Heart right ventricle (tissue), 16 donors: ENCODE measurements around the gene DNAH14. TPM values are rescaled to one million over a fixed set of nuclear protein-coding genes. Genes with fewer than 3 reads are reported as not detected.

Source experiments
- ATAC-seq, 8 donors: fragments of 200-7000 bp; cut with Tn5 transposase; one replicate each; pipeline ENCODE4 v1.9.1; 2020; ENCODE audit warnings: mild to moderate bottlenecking in 8 of 8, moderate library complexity in 8 of 8, moderate number of reproducible peaks in 1 of 8
- DNase-seq, 2 donors: peaks; one replicate each; pipeline ENCODE4 v3.0.0-alpha.2; 2020
- H3K27ac ChIP-seq, 10 donors: fragments of 200-600 bp; sonication (generic) in 2 of 10; one replicate each; pipeline versions ENCODE4 v1.5.0 to v1.8.0; 2020 to 2022; ENCODE audit warnings: mild to moderate bottlenecking in 3 of 10
- H3K27me3 ChIP-seq, 7 donors: fragments of 200-600 bp; one replicate each; pipeline ENCODE4 v1.8.0; 2021 to 2022; ENCODE audit warnings: mild to moderate bottlenecking in 2 of 7
- H3K36me3 ChIP-seq, 9 donors: fragments of 200-600 bp; sonication (generic) in 1 of 9; one replicate each; pipeline versions ENCODE4 v1.5.0 to v1.8.0; 2020 to 2022; ENCODE audit warnings: mild to moderate bottlenecking in 2 of 9
- H3K4me1 ChIP-seq, 9 donors: fragments of 200-600 bp; sonication (generic) in 1 of 9; one replicate each; pipeline versions ENCODE4 v1.5.0 to v1.8.0; 2020 to 2022; ENCODE audit warnings: mild to moderate bottlenecking in 4 of 9
- H3K4me3 ChIP-seq, 10 donors: fragments of 200-600 bp; sonication (generic) in 2 of 10; one replicate each; pipeline versions ENCODE4 v1.5.0 to v1.8.0; 2020 to 2022; ENCODE audit warnings: mild to moderate bottlenecking in 7 of 10, moderate library complexity in 2 of 10
- H3K9me3 ChIP-seq, 11 donors: fragments of 200-600 bp in 10 of 11; sonication (generic) in 2 of 11; one replicate each; pipeline versions ENCODE4 v1.5.0 to v1.8.0; 2013 to 2022; ENCODE audit warnings: mild to moderate bottlenecking in 2 of 11, control low read depth in 1 of 11, moderate library complexity in 1 of 11
- WGBS, 2 donors: extraction: QIAGEN DNeasy Blood & Tissue Kit; methylation state at CpG; one replicate each; pipeline ENCODE4 v1.1.7; 2013; ENCODE audit warnings: inconsistent platforms in 1 of 2; 5-methylcytosine and 5-hydroxymethylcytosine counted together
- intact Hi-C, 10 donors: fragments of 100-400 bp; cut with DNase I; formaldehyde crosslinking; loops; one replicate each; pipeline versions ENCODE4 v1.11.1 to v1.14.2; 2022
- polyA plus RNA-seq, 2 donors: library from polyadenylated mRNA; stranded (reverse); fragments of 200-250 nt; gene quantifications; one replicate each; pipeline ENCODE4 v1.2.3, GENCODE V29; 2013
- total RNA-seq, 10 donors: library from RNA; stranded (reverse); fragmentation: NEBNext Ultra II Directional in 3 of 10; extraction: Animal tissue kit (Norgen Biotek cat#: 25700) in 3 of 10; gene quantifications; one replicate each; pipeline versions ENCODE4 v1.2.1 to v1.2.4, GENCODE V29; 2021 to 2023
- TF ChIP-seq, protein P1 (sequence below), 9 donors: fragments of 200-600 bp; sonication (generic) in 2 of 9; IDR thresholded peaks; one replicate each; pipeline versions ENCODE4 v1.5.0 to v1.8.0; 2021 to 2022; ENCODE audit warnings: antibody characterized with exemption in 9 of 9, mild to moderate bottlenecking in 5 of 9, moderate library complexity in 1 of 9
- donor health status: Arrhythmogenic right ventricular cardiomyopathy.
- donor health status: ischemic (EF 13 %, LVEDD 7.1; RV severe dilation, severe dysfunction).
- donor health status: healthy with polysubstance abuse.
- donor health status: DM: no; HTN: yes; CAD: no.
- donor health status: DM: no; HTN: no; CAD: no.
- donor health status: ischemic (EF 25% LVEDD 6.9; RV normal size, moderate dysfunction).
- donor health status: ischemic (EF 25% LVEDD 5.7; RV mildly dilated, moderate dysfunction).
- donor health status: healthy.
- donor health status: DM: yes; HTN: yes; CAD: no.
- donor health status: Ischemic cardiomyopathy.
- donor health status: ischemic (EF 35%, LVEDD 5.7; RV mildly dilated, moderate dysfunction).
- donor health status: nonischemic (EF 11% LVEDD 7.7; RV severe dilation, severe dysfunction).
- donor health status: DM: yes; HTN: yes; CAD: no.
- donor health status: PGD.
- donor health status: ischemic (EF 29% LVEDD 5.4; RV normal size, mild dysfunction).
- donor health status: nonischemic (EF 23%, LVEDD 6.1; RV moderate dilation, normal function).

The DNAH14 gene
- total and polyA plus RNA-seq, 12 donors, result 0.12 to 8.0 (median 2.0) TPM

DNA sequence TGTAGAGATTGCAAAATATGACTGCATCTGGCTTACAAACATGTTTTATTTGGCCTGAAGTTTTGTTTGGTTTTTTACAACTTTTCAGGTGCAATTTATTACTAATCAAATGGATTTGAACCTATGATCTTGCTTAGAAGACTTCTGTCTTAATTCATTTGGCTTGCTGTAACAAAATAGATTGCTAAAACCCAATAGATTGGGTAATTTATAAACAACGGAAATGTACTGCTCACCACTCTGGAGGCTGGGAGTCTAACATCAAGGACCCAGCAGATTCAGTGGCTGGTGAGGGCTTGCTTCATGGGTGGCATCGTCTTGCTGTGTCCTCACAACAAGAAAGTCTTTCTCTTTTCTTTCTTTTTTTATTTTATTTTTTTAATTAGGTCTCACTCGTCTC, 425.4 kb downstream of the DNAH14 start:
- H3K27me3 ChIP-seq, result peaks cover 0 to 15% (median 5%) of the 10 kb centered on the region in 7 donors
- no peak overlapping the region for H3K4me3 ChIP-seq
- no peak for DNase-seq
- no peak overlapping the region for H3K27ac ChIP-seq
- intact Hi-C loops, result no loop called here
- no peaks in the 10 kb centered on the region for H3K4me1 ChIP-seq
- H3K9me3 ChIP-seq, result no peaks in the 10 kb centered on the region
- TF ChIP-seq, protein P1, sequence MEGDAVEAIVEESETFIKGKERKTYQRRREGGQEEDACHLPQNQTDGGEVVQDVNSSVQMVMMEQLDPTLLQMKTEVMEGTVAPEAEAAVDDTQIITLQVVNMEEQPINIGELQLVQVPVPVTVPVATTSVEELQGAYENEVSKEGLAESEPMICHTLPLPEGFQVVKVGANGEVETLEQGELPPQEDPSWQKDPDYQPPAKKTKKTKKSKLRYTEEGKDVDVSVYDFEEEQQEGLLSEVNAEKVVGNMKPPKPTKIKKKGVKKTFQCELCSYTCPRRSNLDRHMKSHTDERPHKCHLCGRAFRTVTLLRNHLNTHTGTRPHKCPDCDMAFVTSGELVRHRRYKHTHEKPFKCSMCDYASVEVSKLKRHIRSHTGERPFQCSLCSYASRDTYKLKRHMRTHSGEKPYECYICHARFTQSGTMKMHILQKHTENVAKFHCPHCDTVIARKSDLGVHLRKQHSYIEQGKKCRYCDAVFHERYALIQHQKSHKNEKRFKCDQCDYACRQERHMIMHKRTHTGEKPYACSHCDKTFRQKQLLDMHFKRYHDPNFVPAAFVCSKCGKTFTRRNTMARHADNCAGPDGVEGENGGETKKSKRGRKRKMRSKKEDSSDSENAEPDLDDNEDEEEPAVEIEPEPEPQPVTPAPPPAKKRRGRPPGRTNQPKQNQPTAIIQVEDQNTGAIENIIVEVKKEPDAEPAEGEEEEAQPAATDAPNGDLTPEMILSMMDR (IDR thresholded peaks at IDR 0.05), result no peak
- no peaks in the 10 kb centered on the region for H3K36me3 ChIP-seq
- WGBS, 2 donors, result 79 to 80% methylated on average over 3 of the region's 3 CpGs
- ATAC-seq, result no peak

DNA sequence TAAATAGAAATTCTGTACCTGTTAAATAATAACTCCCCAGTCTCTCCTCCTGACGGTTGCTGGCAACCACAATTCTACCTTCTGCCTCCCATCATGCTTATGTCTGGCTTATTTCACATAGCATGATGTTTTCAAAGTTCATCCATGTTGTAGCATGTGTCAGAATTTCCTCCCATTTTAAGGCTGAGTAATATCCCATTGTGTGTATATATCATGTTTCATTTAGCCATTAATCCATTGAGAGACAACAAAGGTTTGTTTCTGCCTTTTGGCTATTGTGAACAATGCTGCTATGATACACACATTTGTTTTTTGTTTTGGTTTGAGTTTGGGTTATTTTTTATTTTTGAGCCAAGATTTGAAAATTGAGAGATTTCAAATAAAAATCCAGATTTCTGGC, 426.4 kb downstream of the DNAH14 start:
- no peaks in the 10 kb centered on the region for H3K4me1 ChIP-seq
- TF ChIP-seq, protein P1 (IDR thresholded peaks at IDR 0.05), result no peak
- no peaks in the 10 kb centered on the region for H3K9me3 ChIP-seq
- WGBS, 2 donors, result 84 to 89% methylated on average over 1 of the region's 1 CpG
- ATAC-seq (no peak), DNase-seq (no peak)
- H3K36me3 ChIP-seq, result no peaks in the 10 kb centered on the region
- H3K27me3 ChIP-seq, result peaks cover 0 to 16% (median 5%) of the 10 kb centered on the region in 7 donors
- no peak overlapping the region for H3K4me3 ChIP-seq
- intact Hi-C loops, result no loop called here
- no peak overlapping the region for H3K27ac ChIP-seq

- no peaks in the 10 kb centered on the region for H3K4me1 ChIP-seq
- no peaks in the 10 kb centered on the region for H3K9me3 ChIP-seq
- intact Hi-C loops, result loop anchor here in 1 of 10 donors (10.0 kb wide), 1 partner anchor 355 kb away; no protein-coding TSS in a partner anchor
- TF ChIP-seq, protein P1 (IDR thresholded peaks at IDR 0.05), result no peak
- H3K27ac ChIP-seq, result no peak overlapping the region
- DNase-seq (no peak), ATAC-seq (no peak)
- WGBS, 2 donors, result 78 to 83% methylated on average over 4 of the region's 4 CpGs
- peaks cover 0 to 21% (median 3%) of the 10 kb centered on the region in 7 donors for H3K27me3 ChIP-seq
- H3K4me3 ChIP-seq, result no peak overlapping the region
- H3K36me3 ChIP-seq, result no peaks in the 10 kb centered on the region
Measured at GRCh38 chr1:225360119-225360518, 430.6 kb downstream of the DNAH14 start.

- DNase-seq (no peak), ATAC-seq (no peak)
- no peak overlapping the region for H3K27ac ChIP-seq
- TF ChIP-seq, protein P1 (IDR thresholded peaks at IDR 0.05), result no peak
- no peaks in the 10 kb centered on the region for H3K4me1 ChIP-seq
- H3K9me3 ChIP-seq, result no peaks in the 10 kb centered on the region
- WGBS, 2 donors, result 98 to 100% methylated on average over 1 of the region's 1 CpG
- no peaks in the 10 kb centered on the region for H3K36me3 ChIP-seq
- H3K4me3 ChIP-seq, result no peak overlapping the region
- intact Hi-C loops, result loop anchor here in 1 of 10 donors (10.0 kb wide), 1 partner anchor 354 kb away; no protein-coding TSS in a partner anchor
- peaks cover 0 to 27% (median 2%) of the 10 kb centered on the region in 7 donors for H3K27me3 ChIP-seq
Measured at GRCh38 chr1:225361176-225361575, 431.7 kb downstream of the DNAH14 start.
